Measurements from ENCODE around the gene EPB41.
"Not testable (repeated sequence)": the region's sequence is repeated elsewhere in the genome, so short reads cannot be mapped to it uniquely, and the experiment has no call there.

EPB41 gene

DNA sequence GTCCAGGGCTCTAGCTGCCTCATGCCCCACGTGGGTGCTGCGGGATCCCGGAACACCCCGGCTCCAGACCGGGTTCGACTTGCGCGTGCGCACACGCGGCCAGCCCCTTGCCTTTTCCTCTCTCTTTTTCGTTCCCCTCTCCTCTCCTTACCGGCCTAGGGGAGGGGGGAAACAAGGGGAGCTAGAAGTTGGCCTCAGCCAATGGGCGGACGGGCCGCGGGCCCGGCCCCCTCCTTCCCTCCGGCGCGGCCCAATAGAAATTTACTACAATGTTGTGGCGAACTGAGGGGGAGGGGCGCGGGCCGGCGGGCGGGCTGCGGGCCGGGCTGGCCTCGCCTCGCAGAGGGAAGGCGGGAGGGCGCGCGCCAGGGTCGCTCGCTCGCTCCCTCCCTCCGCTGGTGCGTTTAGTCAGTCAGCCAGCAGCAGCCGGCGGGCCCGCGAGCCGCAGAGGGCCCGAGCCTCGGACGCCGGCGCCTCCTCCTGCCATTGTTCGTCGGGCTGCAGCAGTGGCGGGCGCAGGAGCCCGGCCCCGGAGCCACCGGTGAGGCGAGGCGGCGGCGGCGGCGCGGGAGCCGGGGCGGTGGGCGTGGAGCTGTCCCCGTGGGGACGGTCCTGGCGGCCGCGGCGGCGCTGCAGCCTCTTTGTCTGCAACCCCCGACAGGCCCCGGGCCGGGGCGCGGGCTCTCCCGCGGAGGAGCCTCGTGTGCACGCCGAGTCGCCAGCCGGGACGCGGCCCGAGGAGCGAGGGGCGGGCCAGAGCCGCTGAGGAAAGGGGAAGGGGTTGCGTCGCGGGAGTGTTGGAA, at the start of gene EPB41:
Gene EPB41 (plus strand): TSS at position 342 of the 803 bp plus-strand sequence. CDS start 72,869 bp downstream, outside the sequence.
- DNase-seq: peak; percentile 84

DNA sequence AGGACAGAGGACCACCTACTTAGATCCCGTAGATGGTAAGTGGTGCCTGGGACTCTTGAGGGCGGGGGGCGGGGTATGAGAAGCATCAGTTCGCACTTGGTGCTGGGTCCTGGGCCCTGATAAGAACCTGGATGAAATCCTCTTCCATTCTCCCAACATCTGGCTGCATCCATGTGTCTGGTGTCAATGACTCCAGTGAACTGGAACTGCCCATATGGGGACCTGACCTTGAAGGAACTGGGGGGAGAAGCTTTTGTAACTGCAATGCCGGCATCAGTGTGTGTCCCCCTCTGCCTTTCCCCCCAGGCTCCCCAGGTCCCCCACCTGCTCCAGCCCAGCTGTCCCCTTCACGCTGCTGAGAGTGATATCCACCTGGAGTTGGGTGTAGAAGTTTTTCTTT, 49.7 kb upstream of the EPB41 start:
- DNase-seq: no peak

DNA sequence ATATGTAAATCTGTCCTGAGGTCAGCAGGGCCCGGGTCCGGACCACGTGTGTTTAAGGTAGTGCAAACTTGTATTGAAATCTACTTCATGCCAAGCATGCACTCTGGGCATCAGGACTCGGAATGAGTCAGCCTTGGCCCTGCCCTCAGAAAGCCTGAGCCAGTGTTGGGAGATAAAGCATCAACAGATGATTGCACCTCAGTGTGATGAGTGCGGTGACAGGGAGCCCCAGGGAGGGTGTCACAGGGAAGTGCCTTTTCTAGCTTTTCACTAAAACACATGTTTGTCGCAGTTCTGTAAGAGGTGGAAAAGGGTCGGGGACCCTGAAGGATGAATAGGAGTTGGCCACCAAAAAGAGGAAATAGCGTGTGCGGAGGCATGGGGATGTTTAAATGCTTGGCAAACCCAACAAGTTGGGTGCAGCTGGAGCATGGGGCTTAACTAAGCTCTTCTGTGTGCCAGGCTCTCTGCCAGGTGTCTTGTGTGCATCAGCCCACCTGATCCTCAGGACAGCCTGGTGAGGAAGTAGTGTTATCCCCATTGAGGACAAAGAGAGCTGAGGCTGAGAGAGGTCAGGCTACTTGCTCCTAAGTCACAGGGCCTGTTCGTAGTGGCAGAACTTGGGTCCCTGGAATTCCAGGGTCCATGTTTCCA, 48.2 kb upstream of the EPB41 start:
- no peak for DNase-seq

DNA sequence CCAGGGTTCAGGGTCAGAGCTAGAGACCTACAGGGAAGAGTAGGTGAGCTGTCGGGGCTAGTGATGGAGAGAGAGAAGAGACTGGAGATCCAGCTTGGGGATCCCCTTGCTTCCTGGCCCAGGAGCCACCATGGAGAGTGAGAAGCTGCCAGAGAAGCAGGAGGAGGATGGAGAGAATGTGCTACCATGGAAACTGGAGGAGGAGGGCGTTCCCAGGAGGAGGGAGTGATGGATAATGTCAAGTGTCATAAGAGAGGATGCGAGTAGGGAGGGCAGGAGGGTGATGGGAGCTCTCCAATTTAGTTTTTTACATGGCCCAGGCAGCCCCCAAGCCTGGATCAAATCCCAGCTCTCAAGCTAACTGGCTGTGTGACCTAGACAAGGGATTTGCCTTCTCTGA, 46.5 kb upstream of the EPB41 start:
- DNase-seq: no peak

DNA sequence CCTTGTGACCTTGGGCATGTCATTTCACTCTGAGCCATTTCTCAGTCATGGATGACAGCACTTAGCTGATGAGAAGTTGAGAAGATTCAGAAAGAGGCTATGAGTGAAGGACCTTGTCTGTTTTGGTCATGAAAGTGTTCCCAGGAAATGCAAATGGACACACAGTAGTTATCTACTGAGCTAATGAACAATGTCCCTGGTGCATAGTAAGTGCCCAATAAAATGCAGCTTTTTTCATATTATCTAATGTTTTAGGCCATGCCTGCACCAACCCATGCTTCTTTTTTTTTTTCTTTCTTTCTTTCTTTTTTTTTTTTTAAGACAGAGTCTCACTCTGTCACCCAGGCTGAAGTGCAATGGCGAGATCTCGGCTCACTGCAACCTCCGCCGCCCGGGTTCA, 44.4 kb upstream of the EPB41 start:
- no peak for DNase-seq

DNA sequence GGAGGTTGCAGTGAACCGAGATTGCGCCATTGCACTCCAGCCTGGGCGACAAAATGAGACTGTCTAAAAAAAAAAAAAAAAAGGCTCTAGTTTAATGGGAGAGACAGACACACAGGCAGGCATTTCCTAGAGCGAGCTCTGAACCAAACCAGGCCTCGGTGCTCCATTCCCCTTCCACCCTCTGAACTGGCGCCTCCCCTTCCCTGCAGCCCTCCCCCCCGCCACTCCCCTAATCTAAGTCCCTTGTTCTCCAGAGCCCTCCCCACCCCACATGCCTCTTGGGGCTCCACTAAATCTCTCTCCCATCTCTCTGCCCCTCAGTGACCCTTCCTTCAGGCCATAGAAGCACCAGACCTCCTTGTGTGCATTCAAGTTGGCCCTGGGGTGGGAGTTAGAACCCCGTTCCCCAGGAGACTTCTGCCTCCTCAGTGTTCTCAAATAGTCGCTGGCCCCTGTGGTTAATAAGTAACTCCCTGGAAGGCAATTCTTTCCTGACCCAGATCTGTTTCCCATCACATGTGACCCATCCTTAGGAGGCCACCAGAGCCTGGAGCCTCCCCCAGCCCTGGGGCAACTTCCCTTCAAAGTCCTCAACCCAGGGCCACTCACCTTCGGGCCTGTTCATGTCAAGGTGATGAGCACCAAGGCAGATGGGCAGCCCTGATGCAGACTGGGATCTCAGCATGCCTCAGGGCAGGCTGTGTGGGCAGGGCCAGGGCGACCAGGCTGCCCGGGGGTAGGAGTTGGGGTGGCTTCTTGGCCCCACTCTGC, 42.6 kb upstream of the EPB41 start:
- no peak for DNase-seq

DNA sequence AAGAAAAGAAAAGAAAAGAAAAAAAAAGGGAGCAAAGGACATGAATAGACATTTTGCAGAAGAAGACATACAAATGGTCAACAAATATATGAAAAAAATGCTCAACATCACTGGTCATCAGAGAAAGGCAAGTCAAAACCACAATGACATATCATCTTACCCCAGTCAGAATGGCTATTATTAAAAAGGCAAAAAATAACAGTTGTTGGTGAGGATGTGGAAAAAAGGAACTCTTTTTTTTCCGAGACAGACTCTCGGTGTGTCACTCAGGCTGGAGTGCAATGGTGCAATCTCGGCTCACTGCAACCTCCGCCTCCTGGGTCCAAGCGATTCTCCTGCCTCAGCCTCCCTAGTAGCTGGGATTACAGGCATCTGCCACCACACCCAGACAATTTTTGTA, 39.2 kb upstream of the EPB41 start:
- DNase-seq: not testable (repeated sequence)

DNA sequence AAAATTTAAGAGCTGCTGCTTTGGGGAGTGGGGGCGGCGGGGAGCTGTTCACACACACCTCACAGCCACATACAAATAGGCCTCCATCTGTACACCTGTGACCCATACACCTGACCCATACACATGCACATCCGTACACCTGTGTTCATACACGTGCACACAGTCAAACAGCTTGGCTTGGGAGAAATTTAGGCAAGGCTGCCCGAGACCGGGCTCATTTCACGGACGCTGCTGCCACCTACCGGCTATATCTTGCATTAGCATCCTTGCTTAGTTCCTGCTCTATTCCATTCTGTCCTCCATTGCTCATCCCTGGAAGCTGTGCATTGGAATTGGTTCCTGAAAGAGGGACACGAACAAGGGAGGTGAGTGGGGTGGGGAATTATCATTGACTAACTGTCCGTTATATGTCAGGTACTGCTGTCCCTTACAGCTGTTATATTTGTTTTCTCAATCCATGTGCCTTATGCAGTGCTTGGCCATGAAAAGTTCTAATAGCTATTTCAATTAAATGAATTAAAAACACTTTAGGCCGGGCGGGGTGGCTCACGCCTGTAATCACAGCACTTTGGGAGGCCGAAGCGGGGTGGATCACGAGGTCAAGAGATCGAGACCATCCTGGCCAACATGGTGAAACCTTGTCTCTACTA, 37.1 kb upstream of the EPB41 start:
- peak; percentile 57 for DNase-seq

DNA sequence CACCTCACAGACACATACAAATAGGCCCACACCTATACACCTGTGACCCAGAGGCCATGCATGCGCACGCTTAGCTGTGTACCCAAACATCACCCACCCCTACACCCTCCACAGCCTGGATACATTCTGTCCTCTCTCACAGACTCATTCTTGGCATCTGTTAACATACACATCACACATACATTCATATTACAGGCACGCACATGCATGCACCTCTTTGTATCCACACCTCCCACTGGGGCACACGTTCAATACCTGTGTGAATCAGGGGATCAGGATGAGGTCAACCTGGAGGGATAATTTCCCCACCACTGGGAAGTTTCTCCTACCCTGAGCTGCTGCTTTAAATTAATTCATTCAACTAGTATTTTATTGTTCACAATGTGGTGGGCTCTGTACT, 35.6 kb upstream of the EPB41 start:
- DNase-seq: no peak

DNA sequence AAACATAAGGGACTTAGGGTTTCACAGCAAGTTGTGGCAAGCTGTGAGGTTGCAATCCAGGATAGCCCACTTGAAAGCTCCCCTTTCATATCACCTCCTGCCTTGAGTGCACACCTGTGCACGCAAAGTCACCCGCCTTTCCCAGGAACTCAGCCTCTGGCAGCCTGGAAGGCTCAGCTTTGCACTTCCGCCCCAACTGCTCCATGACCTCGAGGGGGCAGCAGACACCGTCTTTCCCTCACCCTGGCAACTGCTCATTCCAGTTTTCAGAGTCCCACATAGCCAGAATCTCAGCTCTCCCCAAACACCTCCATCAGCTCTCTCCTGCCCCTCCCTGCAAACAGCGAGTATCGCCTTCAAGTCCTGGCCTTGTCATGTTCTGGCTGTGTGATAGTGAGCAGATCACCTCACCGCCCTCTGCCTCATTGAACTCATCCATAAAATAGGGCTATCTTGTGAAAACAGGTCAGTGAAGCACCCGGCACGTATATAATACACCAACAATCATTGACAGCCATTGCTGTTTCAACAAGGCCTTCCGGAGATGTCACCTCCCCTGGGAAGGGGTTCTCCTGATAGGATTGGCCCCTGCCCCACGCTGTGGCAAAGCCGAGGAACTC, 32.2 kb upstream of the EPB41 start:
- DNase-seq: peak; percentile 57

DNA sequence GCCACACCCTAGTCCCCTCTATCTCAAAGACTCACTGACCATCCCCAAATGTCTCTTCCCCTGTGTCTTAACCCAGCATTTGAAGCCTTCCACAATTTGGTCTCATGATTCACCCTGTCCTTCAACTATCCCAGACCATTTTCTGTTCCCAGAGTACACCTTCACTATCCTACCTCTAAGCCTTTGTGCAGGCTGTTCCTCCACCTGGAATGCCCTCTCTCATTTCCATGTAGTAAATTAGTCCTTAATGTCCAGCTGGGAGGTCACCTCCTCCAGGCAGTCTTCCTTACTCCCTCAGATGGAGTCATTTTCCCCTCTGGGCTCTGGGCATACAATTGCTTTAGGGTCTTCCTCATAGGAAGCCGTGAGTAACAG, 31.1 kb upstream of the EPB41 start:
- DNase-seq: no peak

DNA sequence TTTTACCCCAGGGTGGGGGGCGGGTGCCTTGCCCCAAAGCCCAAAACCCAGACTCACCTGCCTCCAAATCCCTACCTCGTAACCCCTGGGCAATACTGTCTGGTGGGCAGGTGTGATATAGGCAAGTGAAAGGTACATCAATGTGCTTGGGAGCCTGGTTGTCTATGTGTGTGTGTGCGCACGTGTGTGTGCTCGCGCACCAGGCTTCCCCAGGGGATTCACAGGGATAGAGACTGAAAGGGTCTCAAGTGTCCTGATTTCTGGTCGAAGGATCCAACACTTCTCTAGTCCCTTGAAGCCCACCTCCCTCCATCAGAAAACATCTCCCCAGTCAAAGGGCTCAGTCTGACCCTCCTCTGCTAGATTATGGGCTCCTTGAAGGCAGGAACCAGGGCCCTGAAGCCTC, 28.9 kb upstream of the EPB41 start:
- no peak for DNase-seq

DNA sequence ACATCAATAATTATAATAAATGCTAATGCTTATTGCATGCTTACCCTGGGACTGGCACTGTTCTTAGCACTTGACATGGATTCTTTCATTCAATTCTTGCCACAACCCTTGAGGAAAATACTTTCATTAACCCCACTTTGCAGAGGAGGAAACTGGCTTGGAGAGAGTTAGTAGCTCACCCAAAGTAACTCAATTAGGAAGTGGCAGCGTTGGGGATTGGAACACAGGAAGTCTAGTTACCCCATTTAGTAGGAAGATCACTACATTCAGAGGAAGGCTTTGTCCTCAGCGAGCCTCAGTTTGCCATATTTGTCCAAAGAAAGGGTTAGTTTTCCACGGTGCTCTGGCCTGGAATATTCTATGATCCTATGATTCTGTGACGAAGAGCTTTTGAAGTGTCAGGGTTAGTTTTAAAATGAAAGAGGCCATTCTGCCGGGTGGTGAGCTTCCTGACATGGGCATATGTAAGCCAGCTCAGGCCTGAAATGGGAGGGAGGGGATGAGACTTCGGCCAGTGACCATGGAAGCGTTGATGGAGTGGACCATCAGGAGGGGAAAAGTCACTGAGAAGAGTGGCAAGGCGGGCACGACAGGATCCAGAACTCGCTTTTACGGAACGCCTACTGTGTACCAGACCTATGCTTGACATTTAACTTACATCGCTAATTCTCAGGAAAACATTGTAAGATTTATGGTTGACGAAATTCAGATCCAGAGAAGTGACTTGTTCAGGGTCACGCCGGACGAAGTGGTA, 28.2 kb upstream of the EPB41 start:
- no peak for DNase-seq

DNA sequence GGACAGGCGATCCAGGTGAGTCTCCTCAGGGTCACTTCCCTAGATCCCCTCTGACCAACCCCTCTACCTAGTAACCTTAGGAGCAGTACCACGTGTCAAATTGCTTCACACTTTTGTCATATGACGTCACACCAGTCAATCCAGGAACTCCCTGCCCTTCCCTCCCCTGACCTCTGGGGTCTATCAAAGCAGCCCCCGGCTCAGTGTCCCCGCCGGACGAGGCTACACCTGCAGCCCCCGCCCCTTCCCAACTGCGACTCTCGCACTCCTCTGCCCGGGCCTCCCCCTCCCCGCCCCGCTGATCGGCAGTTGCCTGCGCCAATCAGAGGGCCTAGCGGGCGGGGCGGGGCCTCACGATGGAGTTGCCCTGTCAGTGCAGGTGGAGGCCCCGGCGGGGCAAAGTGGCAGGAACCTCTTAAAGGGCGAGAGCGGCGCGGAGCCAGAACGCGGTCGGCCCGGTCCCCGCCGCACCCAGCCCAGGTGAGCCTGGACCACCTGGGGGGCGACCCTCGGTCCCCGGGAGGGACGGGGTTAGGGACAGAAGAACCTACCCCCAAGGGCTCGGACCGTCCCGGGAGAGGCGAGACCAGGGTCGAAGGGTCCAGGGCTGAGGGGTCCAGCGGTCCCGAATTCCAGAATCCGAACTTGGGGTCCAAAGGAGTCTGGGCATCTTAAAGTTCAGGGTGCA, 27.5 kb upstream of the EPB41 start:
- DNase-seq: peak; percentile 94

DNA sequence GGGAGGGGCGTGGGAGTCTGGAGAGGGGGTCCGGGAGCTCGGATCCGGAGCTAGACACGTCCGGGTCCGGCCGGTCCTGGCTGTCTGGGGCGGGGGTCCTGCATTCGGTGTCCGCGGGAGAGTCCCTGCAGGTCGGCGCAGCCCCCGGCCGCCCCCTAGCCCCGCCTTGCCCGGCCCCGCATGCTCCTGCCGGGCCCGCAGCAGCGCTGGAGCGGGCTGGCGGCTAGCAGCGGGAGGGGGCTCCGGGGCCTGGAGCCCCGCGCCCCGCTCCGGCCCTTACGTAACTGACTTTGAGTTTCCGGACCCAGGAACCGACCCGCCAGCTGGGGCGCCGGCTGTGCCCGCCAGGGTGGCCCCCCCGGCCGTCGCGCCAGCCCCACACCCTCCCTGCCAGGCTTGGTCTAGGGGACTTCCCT, 26.9 kb upstream of the EPB41 start:
- no peak for DNase-seq

DNA sequence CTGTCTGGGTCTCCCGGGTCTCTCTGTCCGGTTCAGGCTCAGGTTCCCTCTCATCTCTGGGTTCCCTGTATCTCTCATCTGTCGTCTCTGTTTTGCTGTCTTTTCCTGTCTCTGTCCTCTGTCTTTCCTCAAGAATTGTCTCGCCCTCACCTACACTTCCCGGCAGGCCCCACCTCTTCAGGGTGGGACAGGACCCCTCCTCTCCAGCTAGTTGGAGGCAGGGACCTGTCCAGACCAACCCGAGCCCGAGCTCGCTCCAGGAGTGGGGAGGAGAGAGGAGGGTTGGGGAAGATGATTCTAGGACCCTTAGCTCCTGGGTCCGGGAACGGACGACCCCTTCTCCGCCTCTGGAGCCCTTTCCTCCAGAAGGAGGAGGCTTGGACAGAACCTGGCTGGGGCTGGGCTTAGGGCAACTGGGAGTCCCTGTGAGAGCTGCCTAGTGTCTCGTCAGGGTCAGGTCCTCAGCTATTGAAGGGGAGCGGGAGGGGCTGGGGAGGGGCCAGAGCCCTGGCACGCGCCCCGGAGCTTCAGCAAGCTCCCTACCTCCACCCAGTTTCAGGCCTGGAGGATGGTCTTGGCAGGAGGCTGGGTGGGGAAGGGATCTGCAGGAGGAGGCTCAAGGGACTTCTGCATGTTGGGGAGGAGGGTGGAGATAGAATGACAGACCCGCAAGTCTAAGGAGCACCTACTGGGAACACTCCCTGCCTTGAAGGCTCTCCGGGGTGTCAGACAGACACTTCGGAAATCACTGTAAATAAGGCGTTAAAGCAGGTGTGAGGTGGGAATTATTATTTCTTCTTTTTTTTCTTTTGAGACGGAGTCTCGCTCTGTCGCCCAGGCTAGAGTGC, 26.3 kb upstream of the EPB41 start:
- no peak for DNase-seq

DNA sequence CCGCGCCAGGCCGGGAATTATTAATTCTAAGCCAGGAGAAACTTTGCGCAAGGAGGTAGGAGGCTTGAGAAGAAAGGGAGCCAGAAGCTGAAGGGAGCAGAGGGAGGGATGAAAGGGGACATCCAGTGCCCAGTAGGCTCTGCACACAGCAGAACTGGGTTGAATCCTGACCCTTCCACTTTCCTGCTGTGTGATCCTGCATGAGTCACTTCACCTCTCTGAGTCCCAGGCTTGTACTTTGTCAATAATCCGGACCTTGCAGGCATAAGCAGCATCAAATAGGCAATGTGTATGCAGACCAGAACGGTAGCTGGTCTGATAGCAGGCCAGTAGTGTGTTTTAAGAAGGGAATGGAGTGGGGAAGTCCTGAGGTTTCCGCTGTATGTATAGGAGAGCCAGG, 25.5 kb upstream of the EPB41 start:
- DNase-seq: no peak

DNA sequence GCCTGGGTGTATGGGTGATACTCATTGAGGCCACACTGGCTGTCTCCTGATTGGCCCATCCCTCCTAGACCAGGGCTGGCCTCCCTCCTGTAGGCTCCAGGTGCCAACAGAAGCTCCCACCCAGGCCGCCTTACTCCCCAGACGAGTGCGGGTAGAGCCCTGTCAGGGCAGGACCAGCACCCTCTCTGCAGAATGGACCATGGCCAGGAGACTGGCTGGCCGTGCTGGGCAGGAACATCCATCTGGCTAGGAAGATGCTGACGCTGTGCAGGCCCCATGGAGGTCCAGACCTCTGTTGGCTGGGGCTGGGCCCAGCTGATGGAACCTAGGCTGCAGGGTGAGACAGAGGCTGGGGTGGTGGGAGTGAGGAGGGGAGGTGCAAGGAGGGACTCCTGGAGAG, 25.0 kb upstream of the EPB41 start:
- DNase-seq: no peak

DNA sequence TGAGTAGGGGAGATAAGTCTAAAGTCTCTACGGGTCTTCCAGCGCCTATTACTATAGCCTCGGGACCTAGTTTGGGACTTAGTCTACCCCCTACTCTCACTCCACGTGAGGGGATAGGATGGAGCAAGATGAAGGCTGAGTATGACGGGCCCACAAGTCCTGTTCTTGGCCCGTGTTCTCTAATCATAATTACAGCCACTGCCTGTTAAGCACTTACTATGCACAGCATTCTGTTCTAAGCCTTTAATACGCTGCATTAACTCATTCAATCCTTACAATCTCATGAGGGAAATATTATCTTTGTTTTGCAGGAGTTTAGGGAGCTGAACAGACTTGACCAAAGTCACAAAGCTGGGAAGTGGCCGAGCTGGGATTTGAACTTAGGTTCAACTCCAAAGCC, 23.9 kb upstream of the EPB41 start:
- DNase-seq: no peak

DNA sequence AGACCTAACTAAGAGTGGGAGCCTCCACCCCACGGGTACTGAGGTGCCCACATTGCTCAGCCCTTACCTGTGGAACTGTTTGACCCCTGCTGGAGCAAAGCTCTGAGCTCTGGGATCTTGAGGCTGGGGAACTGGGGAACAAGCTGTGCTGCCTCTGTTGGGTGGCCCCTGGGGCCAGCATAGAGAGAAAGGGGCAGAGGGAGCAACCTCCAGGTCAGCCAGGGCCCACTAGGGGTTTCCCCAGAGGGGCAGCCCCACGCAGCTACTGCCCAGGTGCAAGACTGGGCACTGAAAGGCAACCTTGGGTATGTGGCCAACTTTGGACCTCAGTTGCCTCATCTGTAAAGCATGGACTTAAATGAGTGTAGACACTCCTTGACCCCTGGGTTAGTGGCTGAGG, 23.5 kb upstream of the EPB41 start:
- DNase-seq: no peak

DNA sequence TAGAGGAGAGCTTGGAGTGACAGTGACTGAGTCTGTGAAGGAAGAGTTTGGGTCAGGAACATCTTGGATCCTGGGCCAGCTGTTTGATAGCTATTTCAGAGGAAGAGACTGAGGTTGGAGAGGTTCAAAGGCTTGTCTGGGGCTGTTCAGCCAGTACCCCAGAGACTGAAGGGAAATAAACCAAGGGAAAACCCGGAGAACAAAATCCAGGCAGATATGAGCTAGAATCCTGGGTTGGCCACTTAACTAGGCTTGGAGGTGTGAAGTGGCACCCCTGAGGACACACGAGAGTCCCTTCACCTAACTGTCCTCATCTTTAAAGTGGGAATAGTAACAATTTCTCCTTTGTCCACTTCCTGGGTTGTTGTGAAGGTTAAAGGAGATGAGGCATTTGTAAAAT, 23.1 kb upstream of the EPB41 start:
- no peak for DNase-seq
